Smooth muscle cell (in vitro differentiated cells): ENCODE data around the gene NR6A1. TPM values are rescaled to one million over a fixed set of nuclear protein-coding genes. Genes with fewer than 3 reads are reported as not detected.
A peak's percentile ranks its signal among the peaks of the same experiment; 100 is the strongest.

Source experiments
- DNase-seq: peaks from one replicate; lab custom pipeline; 2025; ENCODE audit not compliant: unreplicated experiment; lab: John Stamatoyannopoulos, UW
- H2AFZ ChIP-seq: fragments of 200-600 bp; sonication (generic); 2 replicates; pipeline ENCODE4 v1.6.0; 2016; ENCODE audit warnings: antibody characterized with exemption, low read depth, mild to moderate bottlenecking
- H3F3A ChIP-seq: fragments of 200-600 bp; sonication (generic); 2 replicates; pipeline ENCODE4 v1.6.0; 2017; ENCODE audit warnings: antibody characterized with exemption, low read depth
- H3K27ac ChIP-seq: fragments of 200-600 bp; sonication (generic); 2 replicates; pipeline ENCODE4 v1.5.1; 2016; ENCODE audit warnings: low read depth, mild to moderate bottlenecking
- H3K27me3 ChIP-seq: fragments of 200-600 bp; sonication (generic); 2 replicates; pipeline ENCODE4 v1.6.1; 2016; ENCODE audit warnings: low read depth, mild to moderate bottlenecking
- H3K36me3 ChIP-seq: fragments of 200-600 bp; sonication (generic); 2 replicates; pipeline ENCODE4 v1.5.1; 2016; ENCODE audit warnings: low read depth
- H3K4me1 ChIP-seq: fragments of 200-600 bp; sonication (generic); 2 replicates; pipeline ENCODE4 v1.5.1; 2016; ENCODE audit warnings: low read depth
- H3K4me2 ChIP-seq: fragments of 200-600 bp; sonication (generic); 2 replicates; pipeline ENCODE4 v1.6.0; 2016; ENCODE audit warnings: mild to moderate bottlenecking
- H3K4me3 ChIP-seq: fragments of 200-600 bp; sonication (generic); 2 replicates; pipeline ENCODE4 v1.5.1; 2016; ENCODE audit warnings: mild to moderate bottlenecking
- H3K79me2 ChIP-seq: fragments of 200-600 bp; sonication (generic); 2 replicates; pipeline ENCODE4 v1.6.0; 2016; ENCODE audit warnings: low read depth, mild to moderate bottlenecking
- H3K9ac ChIP-seq: fragments of 200-600 bp; sonication (generic); 2 replicates; pipeline ENCODE4 v1.6.0; 2016; ENCODE audit warnings: low read depth
- H3K9me3 ChIP-seq: fragments of 200-600 bp; sonication (generic); replicated peaks from 2 replicates; pipeline ENCODE4 v1.5.1; 2016; ENCODE audit warnings: low read depth
- H4K20me1 ChIP-seq: fragments of 200-600 bp; sonication (generic); 2 replicates; pipeline ENCODE4 v1.6.0; 2016; ENCODE audit warnings: low read depth
- CTCF ChIP-seq: fragments of 200-600 bp; sonication (generic); IDR thresholded peaks from 2 replicates; pipeline ENCODE4 v1.5.1; 2017; ENCODE audit warnings: borderline replicate concordance, mild to moderate bottlenecking, antibody characterized with exemption; ENCODE audit not compliant: insufficient read depth, poor library complexity, severe bottlenecking
- WGBS: methylation state at CpG from one replicate; pipeline ENCODE4 v1.1.7; 2016; ENCODE audit warnings: low lambda C conversion rate; 5-methylcytosine and 5-hydroxymethylcytosine counted together
- polyA plus RNA-seq: library from polyadenylated mRNA; unstranded; fragments of >200 nt; fragmentation: Nextera tagmentation; extraction: Ambion mirVana; gene quantifications from 2 replicates; pipeline ENCODE4 v1.2.1, GENCODE V29; 2016
- total RNA-seq: library from RNA; depleted of rRNA; stranded (reverse); fragments of >200 nt; gene quantifications from 2 replicates; pipeline ENCODE4 v1.2.3, GENCODE V29; 2014

The NR6A1 gene
- total and polyA plus RNA-seq, 2 experiments from 2014 or later: 0.17 to 0.31 TPM

GRCh38 chr9:124697326-124698200, 73.5 kb downstream of the NR6A1 start:
- Histone ChIP-seq H4K20me1 (peaks cover 38% of the 10 kb centered on the region), H3K36me3 (no peaks in the 10 kb centered on the region), H3K4me2 (peak overlapping the region; percentile 70), H2AFZ (no peak overlapping the region), H3K79me2 (peaks cover 15% of the 10 kb centered on the region), H3K27ac (peak overlapping the region; percentile 91), H3K4me3 (no peak overlapping the region), H3F3A (peaks cover 30% of the 10 kb centered on the region), H3K9ac (peak overlapping the region; percentile 63), H3K4me1 (peaks cover 49% of the 10 kb centered on the region), H3K27me3 (no peaks in the 10 kb centered on the region), H3K9me3 (no peaks in the 10 kb centered on the region)
- no peak for TF ChIP-seq CTCF
- no peak for DNase-seq
- WGBS: 50% methylated on average over 5 of the region's 5 CpGs

GRCh38 chr9:124696101-124696500, 75.0 kb downstream of the NR6A1 start:
- 38% methylated on average over 3 of the region's 3 CpGs for WGBS
- no peak overlapping the region for H3K4me3 ChIP-seq
- H3K27ac ChIP-seq: peak overlapping the region; percentile 91
- no peak for TF ChIP-seq CTCF
- no peak for DNase-seq
- H3K4me2 ChIP-seq: peak overlapping the region; percentile 69
- peaks cover 30% of the 10 kb centered on the region for H3F3A ChIP-seq
- H3K27me3 ChIP-seq: no peaks in the 10 kb centered on the region
- peaks cover 49% of the 10 kb centered on the region for H3K4me1 ChIP-seq
- H4K20me1 ChIP-seq: peaks cover 43% of the 10 kb centered on the region
- no peaks in the 10 kb centered on the region for H3K36me3 ChIP-seq
- peaks cover 29% of the 10 kb centered on the region for H3K79me2 ChIP-seq
- H2AFZ ChIP-seq: no peak overlapping the region
- peak overlapping the region; percentile 28 for H3K9ac ChIP-seq
- no peaks in the 10 kb centered on the region for H3K9me3 ChIP-seq

GRCh38 chr9:124695280-124695890, 75.7 kb downstream of the NR6A1 start:
- WGBS: 18% methylated on average over 16 of the region's 16 CpGs
- Histone ChIP-seq H3K27me3 (no peaks in the 10 kb centered on the region), H3K79me2 (peaks cover 35% of the 10 kb centered on the region), H3K36me3 (no peaks in the 10 kb centered on the region), H3K4me3 (no peak overlapping the region), H3K4me1 (peaks cover 49% of the 10 kb centered on the region), H3F3A (peaks cover 30% of the 10 kb centered on the region), H3K4me2 (peak overlapping the region; percentile 69), H2AFZ (no peak overlapping the region), H4K20me1 (peaks cover 46% of the 10 kb centered on the region), H3K9ac (peak overlapping the region; percentile 34), H3K27ac (peak overlapping the region; percentile 91), H3K9me3 (no peaks in the 10 kb centered on the region)
- no peak for DNase-seq
- TF ChIP-seq CTCF: no peak
